H1 (cell line): ENCODE data around the gene SCNN1G. TPM values are rescaled to one million over a fixed set of nuclear protein-coding genes. Genes with fewer than 3 reads are reported as not detected.

Experiments
- CBX5 ChIP-seq: fragments of 300-800, 300-1000 bp; sonication (generic); IDR thresholded peaks from 2 replicates; pipeline ENCODE4 v1.7.1; 2016; ENCODE audit warnings: antibody characterized with exemption, low read length, low read depth
- CEBPB ChIP-seq: IDR thresholded peaks from 2 replicates; pipeline ENCODE4 v1.6.1; 2012; ENCODE audit warnings: low read depth, low read length
- EZH2 ChIP-seq: fragments of 200-600 bp; sonication (generic); IDR thresholded peaks from 2 replicates; pipeline ENCODE4 v1.7.1; 2012; ENCODE audit warnings: low read depth, mild to moderate bottlenecking, moderate library complexity, low read length, inconsistent platforms; ENCODE audit not compliant: severe bottlenecking
- RXRA ChIP-seq: IDR thresholded peaks from 2 replicates; pipeline ENCODE4 v1.6.1; 2011; ENCODE audit warnings: low read depth, mild to moderate bottlenecking, low read length, moderate library complexity; ENCODE audit not compliant: insufficient read depth
- SIX5 ChIP-seq: IDR thresholded peaks from 2 replicates; pipeline ENCODE4 v1.6.1; 2011; ENCODE audit warnings: mild to moderate bottlenecking, low read depth, low read length
- TBP ChIP-seq: IDR thresholded peaks from 2 replicates; pipeline ENCODE4 v1.6.1; 2011; ENCODE audit warnings: low read depth, low read length, improper control_type of control experiment
- polyA plus RNA-seq, 7 experiments: library from polyadenylated mRNA; depleted of rRNA in 3 of 7; stranded (reverse) in 5 of 7; unstranded in 2 of 7; fragments of >200 nt in 5 of 7; fragments of 200-250 nt in 2 of 7; gene quantifications; 1 replicate in 5 of 7; 2 replicates in 1 of 7; 4 replicates in 1 of 7; pipeline versions ENCODE4 v1.2.1 to v1.2.3, GENCODE V29; 2011 to 2013; ENCODE audit warnings: missing spikeins in 2 of 7, mixed read lengths in 2 of 7
- total RNA-seq: library from RNA; stranded (reverse); fragmentation: NEBNext Ultra II Directional; extraction: Animal tissue kit (Norgen Biotek cat#: 25700); gene quantifications from 2 replicates; pipeline ENCODE4 v1.2.1, GENCODE V29; 2021

The SCNN1G gene
- total and polyA plus RNA-seq, 2 of the 8 experiments (the other 6 are each of a cell fraction or from before 2014, with no cell fraction given) = 0.73 to 1.1 TPM

DNA sequence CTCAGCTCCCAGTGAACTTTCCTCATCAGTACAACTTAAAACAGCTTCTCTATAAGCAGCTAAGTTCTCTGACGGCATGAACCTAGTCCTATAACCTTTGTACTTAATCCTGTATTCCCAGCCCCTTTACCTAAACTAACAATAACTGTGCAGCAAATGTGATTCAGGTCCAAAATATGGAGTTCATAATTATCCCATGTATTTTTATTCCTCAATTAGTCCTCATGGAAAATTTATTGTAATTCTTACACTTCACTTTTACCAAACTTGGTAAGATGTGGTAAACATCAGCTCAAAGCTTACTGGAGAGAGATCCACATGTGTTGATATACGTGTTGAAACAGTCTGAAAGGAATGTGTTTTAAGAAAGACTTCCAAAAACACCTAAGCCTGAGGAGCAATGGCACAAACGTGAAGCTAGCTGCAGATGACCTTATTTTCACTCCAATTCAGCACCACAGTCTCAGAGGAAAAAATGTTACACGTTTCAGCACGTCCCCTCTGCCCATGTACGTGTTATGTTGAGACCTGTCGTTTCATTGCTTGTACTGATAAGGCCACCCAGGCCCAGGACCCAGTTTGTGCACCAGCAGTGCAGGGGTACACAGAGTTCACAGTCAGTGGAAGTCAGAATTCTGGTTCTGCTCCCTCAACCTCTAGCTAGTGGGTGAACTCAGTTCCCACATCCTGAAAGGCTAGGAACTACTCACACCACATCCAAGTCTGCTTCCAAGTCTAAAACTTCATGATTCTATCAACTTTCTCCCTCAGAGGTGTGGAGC lies 40.4 kb upstream of the SCNN1G start (continued):
- TF ChIP-seq EZH2 (no peak), SIX5 (no peak), RXRA (no peak), CEBPB (no peak), CBX5 (no peak), TBP (no peak)
- TF ChIP-seq, all 59 proteins: peak for 0
